ENCODE measurements around the gene NSA2.

Gene NSA2

GRCh38 chr5:74829413-74829812 is 62.4 kb downstream of the NSA2 start:
- H3K9me3 ChIP-seq (ENCODE audit: insufficient read depth, low read length, severe bottlenecking), result no peaks in the 10 kb centered on the region
- no peak overlapping the region for H3K4me2 ChIP-seq (ENCODE audit: insufficient read depth, low read length)
- no peak overlapping the region for H3K9ac ChIP-seq (ENCODE audit: low read depth, low read length)
- no peaks in the 10 kb centered on the region for H4K20me1 ChIP-seq (ENCODE audit: insufficient read depth, low read length)
- H2AFZ ChIP-seq (ENCODE audit: low read depth, low read length), result no peak overlapping the region
- H3K79me2 ChIP-seq (ENCODE audit: insufficient read depth, low read length), result no peaks in the 10 kb centered on the region
- TF ChIP-seq CTCF (IDR thresholded peaks at IDR 0.05; ENCODE audit: borderline replicate concordance, extremely low read depth, low read length, poor library complexity, severe bottlenecking) (no peak), EZH2 (IDR thresholded peaks at IDR 0.05; ENCODE audit: borderline replicate concordance, low read depth, low read length, severe bottlenecking) (no peak)
- peaks cover 6% of the 10 kb centered on the region; the same call in 1 of the 2 replicates for H3K36me3 ChIP-seq (ENCODE audit: insufficient read depth, low read length)
- ATAC-seq (ENCODE audit: insufficient read depth, low read depth) (no peak), DNase-seq (no peak)
- H3K4me3 ChIP-seq (ENCODE audit: low read depth in 1 of 2, low read length in 2 of 2), result no peak overlapping the region
- H3K4me1 ChIP-seq (ENCODE audit: insufficient read depth, low read length), result no peaks in the 10 kb centered on the region
- H3K27me3 ChIP-seq (ENCODE audit: insufficient read depth, low read length, poor library complexity), result no peaks in the 10 kb centered on the region
- no peak overlapping the region for H3K27ac ChIP-seq (ENCODE audit: low read length)
